ENCODE data around the gene OOSP1. TPM values are rescaled to one million over a fixed set of nuclear protein-coding genes. Genes with fewer than 3 reads are reported as not detected.

OOSP1 gene
- total and polyA plus RNA-seq, 2 donors (not counting 3 experiments of a cell fraction or from before 2014, with no cell fraction given) = 0.11 TPM; not detected in 1

DNA sequence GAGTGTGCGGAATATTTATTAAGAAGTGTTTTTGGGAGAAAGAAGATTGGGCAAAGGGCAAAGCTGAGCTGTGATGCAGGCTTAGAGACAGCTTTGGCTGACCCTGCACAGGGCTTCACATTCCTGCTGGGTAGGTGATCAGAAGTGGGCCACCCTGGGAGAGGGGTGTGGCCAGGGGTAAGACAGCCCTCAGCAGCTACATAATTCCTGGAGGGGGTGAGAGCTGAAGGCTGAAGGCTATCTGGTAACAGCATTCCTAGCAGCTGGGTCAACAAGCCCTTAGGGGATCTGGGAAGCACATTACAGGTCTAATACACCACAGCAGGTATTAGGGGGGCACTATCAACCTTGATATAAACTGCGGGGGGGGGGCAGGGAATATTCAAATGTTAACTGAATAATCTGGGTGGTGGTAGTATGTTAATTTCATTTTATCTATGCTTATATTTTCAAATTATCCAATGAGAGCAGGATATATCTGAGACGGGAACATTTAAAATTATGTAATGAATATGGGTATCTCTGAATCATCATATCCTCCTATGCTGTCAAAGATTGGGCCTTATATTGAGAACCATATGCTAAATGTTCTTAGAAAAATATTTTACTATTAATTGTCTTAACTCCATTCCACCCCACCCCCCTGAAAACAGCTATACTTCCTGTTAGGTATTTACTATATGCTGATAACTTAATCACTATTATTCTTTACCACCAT lies 5.9 kb downstream of the OOSP1 start:
- no peak overlapping the region for H3K27ac ChIP-seq (ENCODE audit: insufficient read depth, low read depth, low read length)
- CTCF ChIA-PET = interaction anchor here (1.1 to 2.8 kb wide), 2 partner anchors 8 to 25 kb away, joined by 3 to 8 read pairs; no protein-coding TSS in a partner anchor
- intact Hi-C loops (cut with micrococcal nuclease) = no loop called here

More for the DNA sequence above, 5.9 kb downstream of the OOSP1 start:
- Histone ChIP-seq H4K20me1 (replicated peaks; ENCODE audit: control insufficient read depth, extremely low read depth, insufficient read depth, low read length) (no peaks in the 10 kb centered on the region), H3K4me2 (ENCODE audit: insufficient read depth, low read length) (no peak overlapping the region), H2AFZ (ENCODE audit: low read depth, low read length) (no peak overlapping the region), H3K4me3 (replicated peaks in 1 of 3; ENCODE audit: insufficient read depth in 1 of 3, low read depth in 1 of 3, low read length in 3 of 3) (no peak overlapping the region), H3K9ac (replicated peaks; ENCODE audit: extremely low read depth, insufficient read depth, low read length) (no peak overlapping the region), H3K9me1 (replicated peaks; ENCODE audit: control insufficient read depth, extremely low read depth, insufficient read depth, low read length) (no peaks in the 10 kb centered on the region), H3K79me2 (ENCODE audit: control insufficient read depth, insufficient read depth, low read length) (no peaks in the 10 kb centered on the region), H3K27me3 (ENCODE audit: control insufficient read depth in 2 of 2, insufficient read depth in 2 of 2, low read length in 2 of 2) (no peaks in the 10 kb centered on the region), H3K4me1 (ENCODE audit: control insufficient read depth, extremely low read depth, insufficient read depth, low read length) (no peaks in the 10 kb centered on the region), H3K36me3 (ENCODE audit: control insufficient read depth in 2 of 2, extremely low read depth in 1 of 2, insufficient read depth in 2 of 2, low read length in 2 of 2) (no peaks in the 10 kb centered on the region), H3K9me3 (replicated peaks; ENCODE audit: control insufficient read depth, insufficient read depth, low read length) (no peaks in the 10 kb centered on the region)
- dilution Hi-C loops (cut with MboI; ENCODE audit: extremely low pct_ligation_motif_present, low sequenced_read_pairs) = no loop called here
- POLR2A ChIA-PET = no interaction called here
- FAIRE-seq = no peak
- no peak for DNase-seq (ENCODE audit: low read depth, low spot score)
- BruUV-seq (replicated peaks) = no TSS peak
- no peak for TF ChIP-seq MAX (IDR thresholded peaks at IDR 0.05; ENCODE audit: insufficient read depth, insufficient read length)
- no peak for TF ChIP-seq GATA2 (IDR thresholded peaks at IDR 0.05; ENCODE audit: insufficient read depth, insufficient read length, low read depth, low read length)
- TF ChIP-seq, protein P1, sequence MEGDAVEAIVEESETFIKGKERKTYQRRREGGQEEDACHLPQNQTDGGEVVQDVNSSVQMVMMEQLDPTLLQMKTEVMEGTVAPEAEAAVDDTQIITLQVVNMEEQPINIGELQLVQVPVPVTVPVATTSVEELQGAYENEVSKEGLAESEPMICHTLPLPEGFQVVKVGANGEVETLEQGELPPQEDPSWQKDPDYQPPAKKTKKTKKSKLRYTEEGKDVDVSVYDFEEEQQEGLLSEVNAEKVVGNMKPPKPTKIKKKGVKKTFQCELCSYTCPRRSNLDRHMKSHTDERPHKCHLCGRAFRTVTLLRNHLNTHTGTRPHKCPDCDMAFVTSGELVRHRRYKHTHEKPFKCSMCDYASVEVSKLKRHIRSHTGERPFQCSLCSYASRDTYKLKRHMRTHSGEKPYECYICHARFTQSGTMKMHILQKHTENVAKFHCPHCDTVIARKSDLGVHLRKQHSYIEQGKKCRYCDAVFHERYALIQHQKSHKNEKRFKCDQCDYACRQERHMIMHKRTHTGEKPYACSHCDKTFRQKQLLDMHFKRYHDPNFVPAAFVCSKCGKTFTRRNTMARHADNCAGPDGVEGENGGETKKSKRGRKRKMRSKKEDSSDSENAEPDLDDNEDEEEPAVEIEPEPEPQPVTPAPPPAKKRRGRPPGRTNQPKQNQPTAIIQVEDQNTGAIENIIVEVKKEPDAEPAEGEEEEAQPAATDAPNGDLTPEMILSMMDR (IDR thresholded peaks at IDR 0.05; ENCODE audit: extremely low read depth in 1 of 2, insufficient read depth in 1 of 2, low read depth in 1 of 2, low read length in 2 of 2) = no peak
- TF ChIP-seq JUN (IDR thresholded peaks at IDR 0.05; ENCODE audit: borderline replicate concordance, insufficient read depth, insufficient read length, low read depth) = no peak
- TF ChIP-seq EZH2 (IDR thresholded peaks at IDR 0.05; ENCODE audit: borderline replicate concordance, low read depth, low read length, severe bottlenecking) = no peak
- TF ChIP-seq POLR2A (IDR thresholded peaks at IDR 0.05; ENCODE audit: low read depth, low read length) = no peak
- TF ChIP-seq MYC (IDR thresholded peaks at IDR 0.05; ENCODE audit: low read depth, low read length) = no peak
- TF ChIP-seq POLR2AphosphoS5 (IDR thresholded peaks at IDR 0.05; ENCODE audit: insufficient read depth, low read depth, low read length) = no peak

All from endothelial cell of umbilical vein (primary cell).